GM21619 (cell line): ENCODE results near the gene IQCM.

Source experiments
- ATAC-seq: cut with Tn5 transposase; IDR thresholded peaks from one replicate; pipeline ENCODE4 v1.9.1; 2021; ENCODE audit not compliant: unreplicated experiment

Gene IQCM

GRCh38 chr4:149713031-149713430, 102.6 kb downstream of the IQCM start:
- no peak for ATAC-seq

GRCh38 chr4:149711593-149712365, 103.9 kb downstream of the IQCM start:
- no peak for ATAC-seq

GRCh38 chr4:149709640-149710039, 106.0 kb downstream of the IQCM start:
- ATAC-seq: no peak

- ATAC-seq: no peak
These were observed 107.0 kb downstream of the IQCM start for GRCh38 chr4:149708513-149709130.

GRCh38 chr4:149707862-149708261, 107.8 kb downstream of the IQCM start:
- no peak for ATAC-seq

- ATAC-seq: no peak
These were observed 108.7 kb downstream of the IQCM start for GRCh38 chr4:149706942-149707341.

GRCh38 chr4:149702414-149703293, 113.0 kb downstream of the IQCM start:
- ATAC-seq: no peak

GRCh38 chr4:149701435-149702156, 114.0 kb downstream of the IQCM start:
- ATAC-seq: no peak

- ATAC-seq: no peak
These were observed 115.4 kb downstream of the IQCM start for GRCh38 chr4:149700272-149700671.

GRCh38 chr4:149699642-149700041, 116.0 kb downstream of the IQCM start:
- no peak for ATAC-seq

GRCh38 chr4:149690726-149691125, 124.9 kb downstream of the IQCM start:
- no peak for ATAC-seq

GRCh38 chr4:149684516-149684915, 131.1 kb downstream of the IQCM start:
- ATAC-seq: no peak

- peak; percentile 85 for ATAC-seq
These were observed 139.6 kb downstream of the IQCM start for GRCh38 chr4:149676076-149676475.

- ATAC-seq: no peak
These were observed 169.9 kb downstream of the IQCM start for GRCh38 chr4:149645790-149646189.

GRCh38 chr4:149638073-149638472, 177.6 kb downstream of the IQCM start:
- ATAC-seq: no peak

- no peak for ATAC-seq
These were observed 181.3 kb downstream of the IQCM start for GRCh38 chr4:149634368-149634767.

GRCh38 chr4:149631629-149632028, 184.0 kb downstream of the IQCM start:
- ATAC-seq: no peak

GRCh38 chr4:149630064-149630463, 185.6 kb downstream of the IQCM start:
- no peak for ATAC-seq

GRCh38 chr4:149605601-149606378, 209.9 kb downstream of the IQCM start:
- ATAC-seq: no peak

GRCh38 chr4:149604827-149605226, 210.8 kb downstream of the IQCM start:
- ATAC-seq: no peak
